ENCODE measurements around the gene TP53AIP1.

DNA sequence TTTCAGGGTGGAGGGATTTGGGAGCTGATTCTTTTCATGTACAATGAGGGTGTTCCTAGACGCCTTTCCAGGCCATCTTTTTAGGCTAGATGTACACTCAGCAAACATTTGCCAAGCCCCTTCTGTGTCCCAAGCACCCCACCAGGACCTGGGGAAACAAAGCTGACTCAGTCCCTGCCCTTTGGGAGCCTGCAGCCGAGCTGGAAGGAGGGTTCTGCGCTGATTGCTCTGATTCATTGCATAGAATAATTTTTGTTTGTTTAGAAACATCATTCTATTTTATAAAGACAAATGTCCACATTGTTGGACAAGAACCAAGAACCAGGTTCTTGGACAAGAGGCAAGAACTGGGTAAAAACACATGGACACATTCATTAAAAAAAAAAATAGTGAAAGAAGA, 16.7 kb downstream of the TP53AIP1 start:
- TF ChIP-seq EP300 (IDR thresholded peaks at IDR 0.05): no peak
- TF ChIP-seq, protein P1, sequence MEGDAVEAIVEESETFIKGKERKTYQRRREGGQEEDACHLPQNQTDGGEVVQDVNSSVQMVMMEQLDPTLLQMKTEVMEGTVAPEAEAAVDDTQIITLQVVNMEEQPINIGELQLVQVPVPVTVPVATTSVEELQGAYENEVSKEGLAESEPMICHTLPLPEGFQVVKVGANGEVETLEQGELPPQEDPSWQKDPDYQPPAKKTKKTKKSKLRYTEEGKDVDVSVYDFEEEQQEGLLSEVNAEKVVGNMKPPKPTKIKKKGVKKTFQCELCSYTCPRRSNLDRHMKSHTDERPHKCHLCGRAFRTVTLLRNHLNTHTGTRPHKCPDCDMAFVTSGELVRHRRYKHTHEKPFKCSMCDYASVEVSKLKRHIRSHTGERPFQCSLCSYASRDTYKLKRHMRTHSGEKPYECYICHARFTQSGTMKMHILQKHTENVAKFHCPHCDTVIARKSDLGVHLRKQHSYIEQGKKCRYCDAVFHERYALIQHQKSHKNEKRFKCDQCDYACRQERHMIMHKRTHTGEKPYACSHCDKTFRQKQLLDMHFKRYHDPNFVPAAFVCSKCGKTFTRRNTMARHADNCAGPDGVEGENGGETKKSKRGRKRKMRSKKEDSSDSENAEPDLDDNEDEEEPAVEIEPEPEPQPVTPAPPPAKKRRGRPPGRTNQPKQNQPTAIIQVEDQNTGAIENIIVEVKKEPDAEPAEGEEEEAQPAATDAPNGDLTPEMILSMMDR (IDR thresholded peaks at IDR 0.05): no peak
- TF ChIP-seq POLR2A (IDR thresholded peaks at IDR 0.05): no peak

Measured in sigmoid colon (tissue), 4 donors.